ENCODE data around the gene PLGRKT.

DNA sequence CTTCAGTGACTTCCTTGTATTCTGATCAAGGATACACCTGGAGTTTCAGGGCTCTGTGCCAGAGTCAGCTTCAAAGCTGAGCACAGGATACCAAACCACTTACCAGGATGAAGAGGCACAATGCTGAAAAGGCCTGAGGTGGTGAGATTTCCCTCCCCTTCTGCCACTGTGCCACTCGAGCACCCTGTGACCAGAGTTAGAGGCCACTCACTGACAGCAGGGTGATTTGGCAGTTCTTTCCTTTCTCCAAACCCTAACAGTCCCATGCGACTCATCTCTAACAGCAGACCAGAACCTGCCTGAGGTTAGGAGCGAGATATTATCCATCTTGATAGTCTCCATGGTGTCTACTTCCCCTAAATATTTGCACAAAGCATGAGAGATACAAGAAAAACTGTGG lies 1.8 kb downstream of the PLGRKT start:
- TF ChIP-seq, protein P1, sequence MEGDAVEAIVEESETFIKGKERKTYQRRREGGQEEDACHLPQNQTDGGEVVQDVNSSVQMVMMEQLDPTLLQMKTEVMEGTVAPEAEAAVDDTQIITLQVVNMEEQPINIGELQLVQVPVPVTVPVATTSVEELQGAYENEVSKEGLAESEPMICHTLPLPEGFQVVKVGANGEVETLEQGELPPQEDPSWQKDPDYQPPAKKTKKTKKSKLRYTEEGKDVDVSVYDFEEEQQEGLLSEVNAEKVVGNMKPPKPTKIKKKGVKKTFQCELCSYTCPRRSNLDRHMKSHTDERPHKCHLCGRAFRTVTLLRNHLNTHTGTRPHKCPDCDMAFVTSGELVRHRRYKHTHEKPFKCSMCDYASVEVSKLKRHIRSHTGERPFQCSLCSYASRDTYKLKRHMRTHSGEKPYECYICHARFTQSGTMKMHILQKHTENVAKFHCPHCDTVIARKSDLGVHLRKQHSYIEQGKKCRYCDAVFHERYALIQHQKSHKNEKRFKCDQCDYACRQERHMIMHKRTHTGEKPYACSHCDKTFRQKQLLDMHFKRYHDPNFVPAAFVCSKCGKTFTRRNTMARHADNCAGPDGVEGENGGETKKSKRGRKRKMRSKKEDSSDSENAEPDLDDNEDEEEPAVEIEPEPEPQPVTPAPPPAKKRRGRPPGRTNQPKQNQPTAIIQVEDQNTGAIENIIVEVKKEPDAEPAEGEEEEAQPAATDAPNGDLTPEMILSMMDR (conservative IDR thresholded peaks at IDR 0.05; ENCODE audit: low read length), result no peak
- no peak for TF ChIP-seq EZH2phosphoT487 (IDR thresholded peaks at IDR 0.05; ENCODE audit: borderline replicate concordance, low read depth, low read length)
